K562 (cell line): ENCODE data around the gene EIF2S1. TPM values are rescaled to one million over a fixed set of nuclear protein-coding genes. Genes with fewer than 3 reads are reported as not detected.

Experiments used
- ATAC-seq: fragments of 200-7000 bp; cut with Tn5 transposase; 3 replicates; pipeline ENCODE4 v1.9.1; 2020; ENCODE audit warnings: moderate library complexity
- BruUV-seq: library from RNA; stranded (reverse); fragments of 400-500 nt; replicated peaks from 2 replicates; lab custom pipeline; 2021; lab: Mats Ljungman, UMichigan
- CTCF ChIA-PET: fragments of 300-600 bp; formaldehyde crosslinking; extraction: SDS; loops from one replicate; lab custom pipeline; 2021; ENCODE audit warnings: low intra/inter-chr PET ratio; lab: Yijun Ruan, JAX
- POLR2A ChIA-PET: fragments of 300-600, 350-650 bp; sonication (Branson Sonifier 250); formaldehyde crosslinking; extraction: SDS; loops from one replicate; lab custom pipeline; 2021; ENCODE audit warnings: antibody characterized with exemption, inconsistent platforms; lab: Yijun Ruan, JAX
- DNase-seq, 4 experiments: peaks; one replicate each; pipeline versions ENCODE4 v3.0.0 to v3.0.0-alpha.2; 2011 to 2018; ENCODE audit warnings: low spot score in 3 of 4, mixed read lengths in 3 of 4; ENCODE audit errors: extremely low read depth in 1 of 4
- FAIRE-seq: peaks from 2 replicates; lab custom pipeline; 2011; peaks lifted over from hg19 to GRCh38; lab: Jason Lieb, UNC
- H2AFZ ChIP-seq: 2 replicates; pipeline ENCODE4 v1.6.0; 2011; ENCODE audit warnings: low read depth, low read length, control low read depth, inconsistent platforms
- H3K27ac ChIP-seq: fragments of 200-600 bp; 3 replicates; pipeline ENCODE4 v1.8.0; 2011; ENCODE audit warnings: low read depth, mild to moderate bottlenecking, control low read depth, inconsistent platforms, low read length, moderate library complexity, mixed read lengths; ENCODE audit errors: extremely low read depth
- H3K27me3 ChIP-seq, 2 experiments: fragments of 300-600 bp in 1 of 2; 2 replicates in 1 of 2; 3 replicates in 1 of 2; pipeline versions ENCODE4 v1.6.0 to v1.8.0; 2011; ENCODE audit warnings: inconsistent platforms in 2 of 2, low read length in 2 of 2, mild to moderate bottlenecking in 1 of 2, mixed read lengths in 1 of 2, moderate library complexity in 1 of 2; ENCODE audit not compliant: control insufficient read depth in 2 of 2, insufficient read depth in 2 of 2
- H3K36me3 ChIP-seq: fragments of 300-600 bp; 3 replicates; pipeline ENCODE4 v1.8.0; 2011; ENCODE audit warnings: mild to moderate bottlenecking, low read length, inconsistent platforms; ENCODE audit not compliant: control insufficient read depth, insufficient read depth
- H3K4me1 ChIP-seq, 2 experiments: fragments of 200-600 bp in 1 of 2; replicated peaks in 1 of 2; 2 replicates in 1 of 2; 3 replicates in 1 of 2; pipeline versions ENCODE4 v1.5.1 to v1.8.0; 2011; ENCODE audit warnings: inconsistent platforms in 2 of 2, low read length in 2 of 2, mild to moderate bottlenecking in 1 of 2, mixed read lengths in 1 of 2, moderate library complexity in 1 of 2; ENCODE audit not compliant: control insufficient read depth in 2 of 2, insufficient read depth in 2 of 2
- H3K4me2 ChIP-seq: 2 replicates; pipeline ENCODE4 v1.6.1; 2011; ENCODE audit warnings: low read length, control low read depth, inconsistent platforms, mixed read lengths; ENCODE audit not compliant: insufficient read depth
- H3K4me3 ChIP-seq: fragments of 200-600 bp; sonication (generic), shearing (Covaris generic); 2 replicates; pipeline ENCODE4 v1.5.1; 2016; ENCODE audit warnings: control low read depth, inconsistent platforms
- H3K79me2 ChIP-seq: fragments of 200-600 bp; 3 replicates; pipeline ENCODE4 v1.8.0; 2011; ENCODE audit warnings: low read length, inconsistent platforms; ENCODE audit not compliant: control insufficient read depth, insufficient read depth
- H3K9ac ChIP-seq, 2 experiments: 2 replicates each; pipeline versions ENCODE4 v1.6.0 to v1.6.1; 2011; ENCODE audit warnings: low read depth in 2 of 2, low read length in 2 of 2, control low read depth in 1 of 2, inconsistent platforms in 1 of 2, mild to moderate bottlenecking in 1 of 2, mixed read lengths in 1 of 2; ENCODE audit not compliant: insufficient read depth in 1 of 2
- H3K9me1 ChIP-seq: one replicate; pipeline ENCODE4 v1.6.0; 2011; ENCODE audit warnings: inconsistent platforms, mild to moderate bottlenecking, low read length, moderate library complexity; ENCODE audit not compliant: control insufficient read depth, insufficient read depth
- H3K9me3 ChIP-seq: replicated peaks from 2 replicates; pipeline ENCODE4 v1.5.1; 2011; ENCODE audit warnings: low read depth, low read length, inconsistent platforms; ENCODE audit not compliant: control insufficient read depth, insufficient read depth
- H4K20me1 ChIP-seq: replicated peaks from 2 replicates; pipeline ENCODE4 v1.6.1; 2011; ENCODE audit warnings: low read length, inconsistent platforms, mixed read lengths; ENCODE audit not compliant: control insufficient read depth, insufficient read depth
- C11orf30 ChIP-seq: fragments of 450-650 bp; IDR thresholded peaks from 2 replicates; pipeline ENCODE4 v1.6.1; 2016; ENCODE audit warnings: low read depth, mild to moderate bottlenecking
- MAFF ChIP-seq: IDR thresholded peaks from 2 replicates; pipeline ENCODE4 v1.6.1; 2012; ENCODE audit warnings: low read length, improper control_type of control experiment
- MAFG ChIP-seq: fragments of 450-650 bp; conservative IDR thresholded peaks from 2 replicates; pipeline ENCODE4 v1.6.1; 2016; ENCODE audit warnings: missing genetic modification characterization, missing compliant biosample characterization
- MAFK ChIP-seq: IDR thresholded peaks from 2 replicates; pipeline ENCODE4 v1.6.1; 2011; ENCODE audit warnings: low read length, improper control_type of control experiment
- MYBL2 ChIP-seq, 2 experiments: fragments of 450-650 bp in 1 of 2; sonication (generic) in 1 of 2; formaldehyde crosslinking in 1 of 2; IDR thresholded peaks; 2 replicates each; pipeline versions ENCODE4 v1.6.1 to v1.8.1; 2017 to 2022; ENCODE audit warnings: borderline replicate concordance in 1 of 2, inconsistent platforms in 1 of 2, low read depth in 1 of 2, mild to moderate bottlenecking in 1 of 2, missing genetic modification reagents in 1 of 2, moderate library complexity in 1 of 2
- NCOA6 ChIP-seq: fragments of 450-650 bp; IDR thresholded peaks from 2 replicates; pipeline ENCODE4 v1.6.1; 2017; ENCODE audit warnings: mild to moderate bottlenecking
- POLR2AphosphoS2 ChIP-seq: IDR thresholded peaks from 2 replicates; pipeline ENCODE4 v1.6.1; 2012; ENCODE audit warnings: low read length, improper control_type of control experiment
- RHOXF2B ChIP-seq: fragments of 250-450 bp; sonication (Bioruptor Pico); conservative IDR thresholded peaks from 2 replicates; pipeline ENCODE4 v1.5.1; 2021
- ZNF316 ChIP-seq: fragments of 450-650 bp; IDR thresholded peaks from 2 replicates; pipeline ENCODE4 v1.6.1; 2016
- WGBS: fragments of 100-300 bp; shearing (Covaris generic); methylation state at CpG from one replicate; pipeline ENCODE4 v1.1.6; 2016; ENCODE audit warnings: low coverage, mixed read lengths; ENCODE audit not compliant: insufficient coverage; ENCODE audit errors: missing lambda C conversion rate; 5-methylcytosine and 5-hydroxymethylcytosine counted together
- in situ Hi-C: fragments of 300-500 bp; cut with MboI; formaldehyde crosslinking; loops from 4 replicates; pipeline ENCODE4 v1.15.0; 2018; ENCODE audit warnings: inconsistent platforms, mixed read lengths
- intact Hi-C: fragments of 100-400 bp; cut with micrococcal nuclease; formaldehyde crosslinking; loops from 2 replicates; pipeline ENCODE4 v1.14.2; 2022
- polyA plus RNA-seq, 8 experiments: library from polyadenylated mRNA; depleted of rRNA in 4 of 8; stranded (reverse) in 5 of 8; unstranded in 3 of 8; fragments of >200 nt; fragmentation: Nextera tagmentation in 2 of 8; fragmentation: Illumina TruSeq in 1 of 8; extraction: Ambion mirVana in 2 of 8; extraction: Trizol in 1 of 8; gene quantifications; 2 replicates each; pipeline versions ENCODE4 v1.2.1 to v1.2.3, GENCODE V29; 2011 to 2014; ENCODE audit warnings: inconsistent platforms in 1 of 8, missing spikeins in 1 of 8
- total RNA-seq, 7 experiments: library from RNA; depleted of rRNA in 6 of 7; stranded (reverse); fragments of >200 nt in 6 of 7; fragmentation: Illumina TruSeq in 2 of 7; extraction: Trizol in 2 of 7; gene quantifications; 2 replicates each; pipeline versions ENCODE4 v1.2.1 to v1.2.3, GENCODE V29; 2011 to 2021; ENCODE audit warnings: low replicate concordance in 1 of 7

Gene EIF2S1
- total and polyA plus RNA-seq, 9 of the 15 experiments (the other 6 are each of a cell fraction or from before 2014, with no cell fraction given), result 216 to 1,018 (median 332) TPM

- ChIA-PET CTCF (no interaction called here), POLR2A (no interaction called here)
- no peak for DNase-seq
- Histone ChIP-seq H3K36me3 (peaks cover 36% of the 10 kb centered on the region), H3K9me1 (no peaks in the 10 kb centered on the region), H3K4me1 (peaks cover 0 to 8% of the 10 kb centered on the region in 2 experiments; a peak in 2 of 5 replicates), H3K4me2 (no peak overlapping the region), H2AFZ (no peak overlapping the region), H3K9me3 (no peaks in the 10 kb centered on the region), H3K27me3 (no peaks in the 10 kb centered on the region), H3K9ac (no peak overlapping the region), H3K27ac (no peak overlapping the region), H3K4me3 (no peak overlapping the region), H3K79me2 (peaks cover 28% of the 10 kb centered on the region), H4K20me1 (no peaks in the 10 kb centered on the region)
- BruUV-seq, result no TSS peak
- TF ChIP-seq ZNF316 (peak; percentile 89), MAFF (peak; percentile 84), C11orf30 (peak; percentile 84), NCOA6 (no peak), MAFK (peak; percentile 78), POLR2AphosphoS2 (no peak), RHOXF2B (CRISPR knock-in tag) (no peak), MAFG (tag) (peak; percentile 76), MYBL2 (IDR thresholded peaks at IDR 0.05; ENCODE audit: low read depth) (no peak), MYBL2 (CRISPR knock-in tag; IDR thresholded peaks at IDR 0.05; ENCODE audit: borderline replicate concordance) (no peak)
- no peak for ATAC-seq
- WGBS, result 90% methylated on average over 5 of the region's 5 CpGs
- FAIRE-seq, result no peak
- intact Hi-C loops (no loop called here), in situ Hi-C loops (no loop called here)
These were observed 8.1 kb upstream of the EIF2S1 start for GRCh38 chr14:67352055-67352454.
